ENCODE measurements around the gene FMOD.
A peak's percentile ranks its signal among the peaks of the same experiment; 100 is the strongest.
"Not testable (repeated sequence)": the region's sequence is repeated elsewhere in the genome, so short reads cannot be mapped to it uniquely, and the experiment has no call there.

The FMOD gene

GRCh38 chr1:203316626-203317093 is 34.3 kb downstream of the FMOD start:
- TF ChIP-seq CTCF (IDR thresholded peaks at IDR 0.05; ENCODE audit: insufficient read depth, low read depth, low read length, missing control alignments) = no peak
- no peak for DNase-seq (ENCODE audit: low read depth)
- no peak overlapping the region for H3K4me3 ChIP-seq (ENCODE audit: low read length)

- not testable (repeated sequence) for DNase-seq (ENCODE audit: low read depth); H3K4me3 ChIP-seq (ENCODE audit: low read length)
Observed at GRCh38 chr1:203314025-203314759, 36.7 kb downstream of the FMOD start.

- H3K4me3 ChIP-seq (ENCODE audit: low read length) = no peak overlapping the region
- no peak for DNase-seq (ENCODE audit: low read depth)
- TF ChIP-seq CTCF (IDR thresholded peaks at IDR 0.05; ENCODE audit: insufficient read depth, low read depth, low read length, missing control alignments) = no peak
Observed at GRCh38 chr1:203311368-203312301, 39.3 kb downstream of the FMOD start.

- H3K4me3 ChIP-seq (ENCODE audit: low read length) = peak overlapping the region; percentile 100
- no peak for TF ChIP-seq CTCF (IDR thresholded peaks at IDR 0.05; ENCODE audit: insufficient read depth, low read depth, low read length, missing control alignments)
- no peak for DNase-seq (ENCODE audit: low read depth)
Observed at GRCh38 chr1:203308923-203309331, 42.0 kb downstream of the FMOD start.

GRCh38 chr1:203308328-203308922 is 42.5 kb downstream of the FMOD start:
- TF ChIP-seq CTCF (IDR thresholded peaks at IDR 0.05; ENCODE audit: insufficient read depth, low read depth, low read length, missing control alignments) = no peak
- DNase-seq (ENCODE audit: low read depth) = no peak
- H3K4me3 ChIP-seq (ENCODE audit: low read length) = peak overlapping the region; percentile 100

GRCh38 chr1:203307641-203308126 is 43.2 kb downstream of the FMOD start:
- no peak for TF ChIP-seq CTCF (IDR thresholded peaks at IDR 0.05; ENCODE audit: insufficient read depth, low read depth, low read length, missing control alignments)
- DNase-seq (ENCODE audit: low read depth) = no peak
- H3K4me3 ChIP-seq (ENCODE audit: low read length) = peak overlapping the region; percentile 100

Measured in epithelial cell of esophagus (primary cell).